ENCODE data around the gene KLK2.

DNA sequence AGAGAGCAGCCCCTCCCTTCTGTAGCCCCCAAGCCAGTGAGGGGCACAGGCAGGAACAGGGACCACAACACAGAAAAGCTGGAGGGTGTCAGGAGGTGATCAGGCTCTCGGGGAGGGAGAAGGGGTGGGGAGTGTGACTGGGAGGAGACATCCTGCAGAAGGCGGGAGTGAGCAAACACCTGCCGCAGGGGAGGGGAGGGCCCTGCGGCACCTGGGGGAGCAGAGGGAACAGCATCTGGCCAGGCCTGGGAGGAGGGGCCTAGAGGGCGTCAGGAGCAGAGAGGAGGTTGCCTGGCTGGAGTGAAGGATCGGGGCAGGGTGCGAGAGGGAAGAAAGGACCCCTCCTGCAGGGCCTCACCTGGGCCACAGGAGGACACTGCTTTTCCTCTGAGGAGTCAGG, 14.4 kb upstream of the KLK2 start:
- TF ChIP-seq CTCF (IDR thresholded peaks at IDR 0.05) (no peak), POLR2A (IDR thresholded peaks at IDR 0.05) (no peak), POLR2AphosphoS5 (IDR thresholded peaks at IDR 0.05) (peak in 1 of 3 donors; percentile 13)

Data from transverse colon (tissue), 4 donors.